ENCODE results near the gene POLE2.

The POLE2 gene

DNA sequence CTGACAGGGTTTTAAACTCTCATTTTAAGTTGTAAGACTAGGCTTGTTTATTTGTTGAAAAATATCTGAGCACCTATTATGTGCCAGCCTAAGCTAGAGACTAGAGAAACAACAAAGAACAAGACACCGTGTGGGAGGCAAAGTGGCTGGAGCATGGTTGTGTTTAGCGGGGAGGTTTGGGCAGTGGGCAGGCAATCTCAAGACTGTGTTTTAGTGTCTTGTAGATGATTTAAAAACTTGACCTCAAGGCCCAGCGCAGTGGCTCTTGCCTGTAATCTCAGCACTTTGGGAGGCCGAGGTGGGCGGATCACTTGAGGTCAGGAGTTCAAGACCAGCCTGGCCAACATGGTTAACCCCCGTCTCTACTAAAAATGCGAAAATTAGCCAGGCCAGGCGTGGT is 75.3 kb downstream of the POLE2 start:
- no peak for DNase-seq (ENCODE audit: insufficient read length)
- TF ChIP-seq POLR2A (IDR thresholded peaks at IDR 0.05; ENCODE audit: low read depth, low read length) (no peak), TAF1 (IDR thresholded peaks at IDR 0.05; ENCODE audit: borderline replicate concordance, low read depth, low read length) (no peak), POLR2AphosphoS5 (IDR thresholded peaks at IDR 0.05; ENCODE audit: low read depth, low read length) (no peak)
- no peak for FAIRE-seq

DNA sequence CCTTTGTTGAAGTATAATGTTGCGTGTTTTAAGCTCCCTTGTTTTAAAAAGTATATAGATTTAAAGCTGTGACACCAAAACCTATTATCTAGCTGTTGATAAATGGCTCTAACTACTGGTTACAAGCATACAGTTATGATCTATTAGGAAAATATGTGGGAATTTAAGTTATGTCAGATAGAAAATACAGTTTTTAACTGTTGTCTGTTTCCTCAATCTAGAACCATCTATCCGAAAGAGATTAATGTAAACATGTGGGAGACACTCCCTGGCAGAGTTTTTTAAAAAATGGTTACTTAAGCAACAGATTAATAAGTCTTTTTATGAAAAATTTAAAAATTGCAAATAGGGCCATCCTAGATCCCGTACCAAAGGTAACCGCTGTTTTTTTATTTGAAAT is 75.8 kb downstream of the POLE2 start:
- no peak for TF ChIP-seq TAF1 (IDR thresholded peaks at IDR 0.05; ENCODE audit: borderline replicate concordance, low read depth, low read length)
- TF ChIP-seq POLR2AphosphoS5 (IDR thresholded peaks at IDR 0.05; ENCODE audit: low read depth, low read length) = no peak
- TF ChIP-seq POLR2A (IDR thresholded peaks at IDR 0.05; ENCODE audit: low read depth, low read length) = no peak
- DNase-seq (ENCODE audit: insufficient read length) (no peak), FAIRE-seq (no peak)

DNA sequence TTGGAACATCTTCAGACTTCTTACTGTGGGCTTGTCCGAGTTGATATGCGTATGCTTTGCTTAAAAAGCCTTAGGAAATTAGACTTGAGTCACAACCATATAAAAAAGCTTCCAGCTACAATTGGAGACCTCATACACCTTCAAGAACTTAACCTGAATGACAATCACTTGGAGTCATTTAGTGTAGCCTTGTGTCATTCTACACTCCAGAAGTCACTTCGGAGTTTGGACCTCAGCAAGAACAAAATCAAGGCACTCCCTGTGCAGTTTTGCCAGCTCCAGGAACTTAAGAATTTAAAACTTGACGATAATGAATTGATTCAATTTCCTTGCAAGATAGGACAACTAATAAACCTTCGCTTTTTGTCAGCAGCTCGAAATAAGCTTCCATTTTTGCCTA is 80.4 kb downstream of the POLE2 start:
- FAIRE-seq = no peak
- no peak for TF ChIP-seq POLR2AphosphoS5 (IDR thresholded peaks at IDR 0.05; ENCODE audit: low read depth, low read length)
- TF ChIP-seq TAF1 (IDR thresholded peaks at IDR 0.05; ENCODE audit: borderline replicate concordance, low read depth, low read length) = no peak
- no peak for TF ChIP-seq POLR2A (IDR thresholded peaks at IDR 0.05; ENCODE audit: low read depth, low read length)
- DNase-seq (ENCODE audit: insufficient read length) = no peak

DNA sequence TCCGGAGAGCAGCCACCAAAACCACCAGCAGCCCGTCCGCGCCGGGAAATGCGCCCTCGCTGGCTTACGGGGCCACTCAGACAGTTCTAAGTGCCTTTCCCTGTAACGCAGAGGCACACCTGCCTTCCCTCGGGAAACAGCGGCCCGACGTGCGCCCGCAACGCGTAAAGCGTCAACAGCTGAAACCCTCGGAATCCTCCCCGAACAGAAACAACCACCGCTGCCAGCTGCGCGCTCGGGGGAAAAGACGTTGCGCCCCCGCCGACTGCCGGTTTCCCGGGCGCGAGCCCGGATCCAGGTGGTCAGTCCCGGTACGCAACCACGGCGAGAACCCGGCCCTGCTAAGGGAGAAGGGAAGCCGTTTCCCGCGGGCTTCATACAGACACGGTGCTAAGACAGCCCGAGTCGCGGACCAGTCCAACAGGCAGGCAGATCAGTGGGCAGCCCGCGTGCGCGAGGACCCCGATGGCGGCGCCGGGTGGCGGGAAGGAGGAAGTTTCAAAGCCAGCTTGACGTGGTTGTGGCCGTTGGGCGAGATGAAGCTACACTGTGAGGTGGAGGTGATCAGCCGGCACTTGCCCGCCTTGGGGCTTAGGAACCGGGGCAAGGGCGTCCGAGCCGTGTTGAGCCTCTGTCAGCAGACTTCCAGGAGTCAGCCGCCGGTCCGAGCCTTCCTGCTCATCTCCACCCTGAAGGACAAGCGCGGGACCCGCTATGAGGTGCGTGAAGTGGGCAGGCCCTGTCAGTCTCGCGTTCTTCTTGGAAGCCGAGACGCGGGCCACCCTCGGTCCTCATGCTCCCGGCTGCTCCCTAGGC is 89.3 kb downstream of the POLE2 start, which contains the start of gene LRR1:
TSS of gene LRR1 (plus strand) at position 456 of the 816 bp plus-strand sequence. CDS start at position 537, 81 bp downstream.
- TF ChIP-seq POLR2A (IDR thresholded peaks at IDR 0.05; ENCODE audit: low read depth, low read length) = peak; percentile 94
- peak; percentile 90 for TF ChIP-seq TAF1 (IDR thresholded peaks at IDR 0.05; ENCODE audit: borderline replicate concordance, low read depth, low read length)
- TF ChIP-seq POLR2AphosphoS5 (IDR thresholded peaks at IDR 0.05; ENCODE audit: low read depth, low read length) = peak; percentile 89
- DNase-seq (ENCODE audit: insufficient read length) (peak; percentile 47), FAIRE-seq (peak; percentile 76)

DNA sequence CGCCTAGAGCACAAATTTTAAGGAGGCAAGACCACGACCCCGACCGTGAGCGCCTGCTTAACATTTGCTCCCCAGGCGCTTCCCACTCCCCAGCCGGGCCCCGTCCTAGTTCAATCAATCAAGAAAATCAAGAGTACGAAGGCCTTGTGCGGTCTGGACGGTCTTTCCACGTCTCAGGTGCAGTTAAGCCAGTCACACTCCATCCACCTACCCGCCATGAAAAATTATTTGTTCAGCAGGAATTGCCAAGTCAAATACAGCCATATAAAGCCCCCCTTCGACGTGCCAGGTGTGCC is 89.9 kb downstream of the POLE2 start:
- DNase-seq (ENCODE audit: insufficient read length) (no peak), FAIRE-seq (no peak)
- TF ChIP-seq POLR2AphosphoS5 (IDR thresholded peaks at IDR 0.05; ENCODE audit: low read depth, low read length) = no peak
- no peak for TF ChIP-seq POLR2A (IDR thresholded peaks at IDR 0.05; ENCODE audit: low read depth, low read length)
- no peak for TF ChIP-seq TAF1 (IDR thresholded peaks at IDR 0.05; ENCODE audit: borderline replicate concordance, low read depth, low read length)

DNA sequence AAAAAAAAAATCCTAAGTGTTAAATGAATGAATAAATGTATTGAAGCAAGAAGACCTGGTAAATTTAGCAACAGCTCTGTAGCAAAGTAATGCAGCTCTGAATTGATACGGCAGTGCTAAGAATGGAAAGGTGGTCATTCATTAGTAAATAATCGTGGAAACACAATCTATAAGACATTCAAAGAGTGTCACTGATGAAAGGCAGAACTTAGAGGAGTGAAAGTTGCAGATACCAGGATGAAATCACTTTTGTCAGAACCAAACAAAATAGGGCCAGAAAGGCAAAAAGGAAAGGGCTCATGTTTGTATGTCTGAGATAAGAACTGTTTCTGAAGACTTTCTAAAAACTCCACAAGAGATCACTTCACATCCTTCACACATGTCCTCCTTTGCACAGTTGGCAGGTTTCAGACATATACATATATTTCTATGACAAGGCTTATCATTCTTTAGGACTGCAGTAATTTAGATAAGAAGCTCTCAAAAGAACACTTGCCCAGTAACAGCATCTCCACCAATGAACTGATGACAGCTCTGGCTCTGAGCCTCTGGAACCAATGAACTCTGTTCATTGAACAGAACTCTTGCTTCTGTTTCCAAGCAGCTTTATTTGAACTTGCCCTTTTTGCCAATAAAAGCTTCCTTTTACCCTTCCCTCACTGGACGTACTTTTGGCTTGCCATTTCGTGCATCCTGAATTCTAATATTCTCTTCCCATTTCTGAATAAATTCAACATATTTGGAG is 93.5 kb downstream of the POLE2 start:
- FAIRE-seq (peak; percentile 84), DNase-seq (ENCODE audit: insufficient read length) (no peak)
- TF ChIP-seq TAF1 (IDR thresholded peaks at IDR 0.05; ENCODE audit: borderline replicate concordance, low read depth, low read length) (no peak), POLR2A (IDR thresholded peaks at IDR 0.05; ENCODE audit: low read depth, low read length) (no peak), POLR2AphosphoS5 (IDR thresholded peaks at IDR 0.05; ENCODE audit: low read depth, low read length) (no peak)

All from GM12892 (cell line).